GM18508 (cell line): Measurements from ENCODE around the gene SLC16A12.
"Not testable (repeated sequence)": the region's sequence is repeated elsewhere in the genome, so short reads cannot be mapped to it uniquely, and the experiment has no call there.

Experiments
- ATAC-seq: cut with Tn5 transposase; IDR thresholded peaks from one replicate; pipeline ENCODE4 v1.9.1; 2021; ENCODE audit warnings: moderate number of reproducible peaks; ENCODE audit not compliant: insufficient read depth, unreplicated experiment

The SLC16A12 gene

GRCh38 chr10:89549510-89549909 lies 14.1 kb upstream of the SLC16A12 start:
- no peak for ATAC-seq

GRCh38 chr10:89548673-89549072 lies 13.3 kb upstream of the SLC16A12 start:
- no peak for ATAC-seq

- ATAC-seq, result no peak
Measured at GRCh38 chr10:89547853-89548513, 12.6 kb upstream of the SLC16A12 start.

- not testable (repeated sequence) for ATAC-seq
Measured at GRCh38 chr10:89546651-89547050, 11.3 kb upstream of the SLC16A12 start.

GRCh38 chr10:89543841-89544240 lies 8.4 kb upstream of the SLC16A12 start:
- no peak for ATAC-seq

- ATAC-seq, result no peak
Measured at GRCh38 chr10:89540420-89540949, 5.1 kb upstream of the SLC16A12 start.

GRCh38 chr10:89537364-89537763 lies 2.0 kb upstream of the SLC16A12 start:
- no peak for ATAC-seq

GRCh38 chr10:89536013-89536354 lies 590 bp upstream of the SLC16A12 start:
- ATAC-seq, result no peak

GRCh38 chr10:89534826-89535166 lies 598 bp downstream of the SLC16A12 start:
- ATAC-seq, result no peak

- ATAC-seq, result no peak
Measured at GRCh38 chr10:89532476-89532875, 2.9 kb downstream of the SLC16A12 start.

- no peak for ATAC-seq
Measured at GRCh38 chr10:89531359-89531758, 4.0 kb downstream of the SLC16A12 start.

GRCh38 chr10:89529711-89530110 lies 5.7 kb downstream of the SLC16A12 start:
- not testable (repeated sequence) for ATAC-seq

GRCh38 chr10:89526358-89526757 lies 9.0 kb downstream of the SLC16A12 start:
- ATAC-seq, result no peak

- no peak for ATAC-seq
Measured at GRCh38 chr10:89525556-89525955, 9.8 kb downstream of the SLC16A12 start.

GRCh38 chr10:89524279-89524678 lies 11.1 kb downstream of the SLC16A12 start:
- ATAC-seq, result no peak

GRCh38 chr10:89523274-89523673 lies 12.1 kb downstream of the SLC16A12 start:
- no peak for ATAC-seq

- no peak for ATAC-seq
Measured at GRCh38 chr10:89522463-89522862, 12.9 kb downstream of the SLC16A12 start.

GRCh38 chr10:89521368-89521767 lies 14.0 kb downstream of the SLC16A12 start:
- no peak for ATAC-seq

GRCh38 chr10:89520706-89521105 lies 14.7 kb downstream of the SLC16A12 start:
- ATAC-seq, result no peak

GRCh38 chr10:89518876-89519842 lies 16.2 kb downstream of the SLC16A12 start:
- ATAC-seq, result no peak

- no peak for ATAC-seq
Measured at GRCh38 chr10:89518108-89518507, 17.3 kb downstream of the SLC16A12 start.
